Pons (tissue), 1 donor: ENCODE measurements around the gene KLHDC10.
"Not testable (repeated sequence)": the region's sequence is repeated elsewhere in the genome, so short reads cannot be mapped to it uniquely, and the experiment has no call there.

Source experiments
- DNase-seq: peaks from one replicate; pipeline ENCODE4 v3.0.0-alpha.2; 2016; ENCODE audit warnings: low spot score

KLHDC10 gene

GRCh38 chr7:130156140-130156539 lies 85.8 kb downstream of the KLHDC10 start:
- no peak for DNase-seq

- DNase-seq = no peak
These were observed 87.4 kb downstream of the KLHDC10 start for GRCh38 chr7:130157700-130158099.

- no peak for DNase-seq
These were observed 89.7 kb downstream of the KLHDC10 start for GRCh38 chr7:130160023-130160422.

- DNase-seq = no peak
These were observed 90.1 kb downstream of the KLHDC10 start for GRCh38 chr7:130160455-130160854.

GRCh38 chr7:130162196-130162595 lies 91.9 kb downstream of the KLHDC10 start:
- DNase-seq = no peak

- DNase-seq = no peak
These were observed 104.1 kb downstream of the KLHDC10 start for GRCh38 chr7:130174237-130174959.

GRCh38 chr7:130178251-130178650 lies 107.9 kb downstream of the KLHDC10 start:
- DNase-seq = no peak

GRCh38 chr7:130179631-130180030 lies 109.3 kb downstream of the KLHDC10 start:
- no peak for DNase-seq

GRCh38 chr7:130180571-130181262 lies 110.4 kb downstream of the KLHDC10 start:
- DNase-seq = no peak

GRCh38 chr7:130181263-130181605 lies 110.9 kb downstream of the KLHDC10 start:
- DNase-seq = no peak

GRCh38 chr7:130182990-130183389 lies 112.7 kb downstream of the KLHDC10 start:
- DNase-seq = no peak

- not testable (repeated sequence) for DNase-seq
These were observed 114.0 kb downstream of the KLHDC10 start for GRCh38 chr7:130184349-130184748.
